Measurements from ENCODE around the gene UCK2.
A peak's percentile ranks its signal among the peaks of the same experiment; 100 is the strongest.

UCK2 gene

GRCh38 chr1:165879946-165880345 lies 52.5 kb downstream of the UCK2 start:
- Histone ChIP-seq H2AK5ac (ENCODE audit: low read length, severe bottlenecking) (no peak overlapping the region), H3K23ac (ENCODE audit: low read length in 2 of 2) (no peak overlapping the region), H2BK15ac (ENCODE audit: low read depth, poor library complexity, severe bottlenecking) (no peak overlapping the region), H2AFZ (ENCODE audit: low read depth, low read length) (no peak overlapping the region), H3K18ac (ENCODE audit: low read depth in 1 of 2, low read length in 2 of 2) (no peak overlapping the region), H3K4me1 (ENCODE audit: control insufficient read depth, insufficient read depth, low read depth, low read length) (peaks cover 6% of the 10 kb centered on the region), H3K4me2 (ENCODE audit: low read length, poor library complexity, severe bottlenecking) (no peak overlapping the region), H2BK5ac (ENCODE audit: low read depth, low read length, poor library complexity, severe bottlenecking) (no peak overlapping the region), H4K8ac (ENCODE audit: low read length) (no peak overlapping the region), H3K4ac (ENCODE audit: low read depth in 1 of 2, low read length in 2 of 2) (no peak overlapping the region), H3K79me1 (replicated peaks; ENCODE audit: low read length, poor library complexity, severe bottlenecking) (peaks cover 30% of the 10 kb centered on the region), H2BK120ac (ENCODE audit: low read depth, low read length) (no peak overlapping the region), H3K9me3 (ENCODE audit: control insufficient read depth, low read length) (peaks cover 7% of the 10 kb centered on the region), H3K36me3 (ENCODE audit: control insufficient read depth in 1 of 2, insufficient read depth in 2 of 2, low read depth in 1 of 2, low read length in 2 of 2) (peaks cover 0 to 7% of the 10 kb centered on the region in 2 experiments), H2BK12ac (ENCODE audit: low read length in 2 of 2) (no peak overlapping the region), H3K9ac (ENCODE audit: low read length) (peak overlapping the region; percentile 45), H3K14ac (ENCODE audit: low read length in 2 of 2) (no peak overlapping the region), H3K27me3 (ENCODE audit: control insufficient read depth in 1 of 2, insufficient read depth in 1 of 2, low read length in 2 of 2) (no peaks in the 10 kb centered on the region), H3K27ac (ENCODE audit: low read length, poor library complexity, severe bottlenecking) (no peak overlapping the region), H3K4me3 (ENCODE audit: insufficient read depth in 1 of 2, low read depth in 1 of 2, low read length in 2 of 2) (no peak overlapping the region), H4K91ac (ENCODE audit: low read length) (no peak overlapping the region)
- DNase-seq, result no peak
- WGBS, result 96% methylated on average over 3 of the region's 4 CpGs

- H2BK15ac ChIP-seq (ENCODE audit: low read depth, poor library complexity, severe bottlenecking), result no peak overlapping the region
- H3K27me3 ChIP-seq (ENCODE audit: control insufficient read depth in 1 of 2, insufficient read depth in 1 of 2, low read length in 2 of 2), result no peaks in the 10 kb centered on the region
- H2AK5ac ChIP-seq (ENCODE audit: low read length, severe bottlenecking), result no peak overlapping the region
- no peak overlapping the region for H3K23ac ChIP-seq (ENCODE audit: low read length in 2 of 2)
- no peak overlapping the region for H2BK120ac ChIP-seq (ENCODE audit: low read depth, low read length)
- no peak overlapping the region for H3K9ac ChIP-seq (ENCODE audit: low read length)
- no peak overlapping the region for H2BK5ac ChIP-seq (ENCODE audit: low read depth, low read length, poor library complexity, severe bottlenecking)
- no peak overlapping the region for H2AFZ ChIP-seq (ENCODE audit: low read depth, low read length)
- no peak overlapping the region for H4K8ac ChIP-seq (ENCODE audit: low read length)
- no peak overlapping the region for H3K27ac ChIP-seq (ENCODE audit: low read length, poor library complexity, severe bottlenecking)
- H3K18ac ChIP-seq (ENCODE audit: low read depth in 1 of 2, low read length in 2 of 2), result no peak overlapping the region
- H3K4ac ChIP-seq (ENCODE audit: low read depth in 1 of 2, low read length in 2 of 2), result no peak overlapping the region
- no peak overlapping the region for H3K4me3 ChIP-seq (ENCODE audit: insufficient read depth in 1 of 2, low read depth in 1 of 2, low read length in 2 of 2)
- no peak overlapping the region for H2BK12ac ChIP-seq (ENCODE audit: low read length in 2 of 2)
- WGBS, result 100% methylated on average over 3 of the region's 5 CpGs
- H3K36me3 ChIP-seq (ENCODE audit: control insufficient read depth in 1 of 2, insufficient read depth in 2 of 2, low read depth in 1 of 2, low read length in 2 of 2), result peaks cover 0 to 7% of the 10 kb centered on the region in 2 experiments
- H3K4me2 ChIP-seq (ENCODE audit: low read length, poor library complexity, severe bottlenecking), result no peak overlapping the region
- H3K9me3 ChIP-seq (ENCODE audit: control insufficient read depth, low read length), result peaks cover 7% of the 10 kb centered on the region
- H3K79me1 ChIP-seq (replicated peaks; ENCODE audit: low read length, poor library complexity, severe bottlenecking), result peaks cover 30% of the 10 kb centered on the region
- no peak overlapping the region for H3K14ac ChIP-seq (ENCODE audit: low read length in 2 of 2)
- no peak overlapping the region for H4K91ac ChIP-seq (ENCODE audit: low read length)
- peaks cover 8% of the 10 kb centered on the region for H3K4me1 ChIP-seq (ENCODE audit: control insufficient read depth, insufficient read depth, low read depth, low read length)
- DNase-seq, result no peak
Observed at GRCh38 chr1:165880993-165881392, 53.6 kb downstream of the UCK2 start.

GRCh38 chr1:165882168-165882837 lies 54.9 kb downstream of the UCK2 start:
- peaks cover 34% of the 10 kb centered on the region for H3K79me1 ChIP-seq (replicated peaks; ENCODE audit: low read length, poor library complexity, severe bottlenecking)
- H3K36me3 ChIP-seq (ENCODE audit: control insufficient read depth in 1 of 2, insufficient read depth in 2 of 2, low read depth in 1 of 2, low read length in 2 of 2), result peaks cover 0 to 7% of the 10 kb centered on the region in 2 experiments
- H2BK12ac ChIP-seq (ENCODE audit: low read length in 2 of 2), result no peak overlapping the region
- no peak overlapping the region for H2BK5ac ChIP-seq (ENCODE audit: low read depth, low read length, poor library complexity, severe bottlenecking)
- no peak overlapping the region for H3K9ac ChIP-seq (ENCODE audit: low read length)
- no peak overlapping the region for H3K27ac ChIP-seq (ENCODE audit: low read length, poor library complexity, severe bottlenecking)
- H2AK5ac ChIP-seq (ENCODE audit: low read length, severe bottlenecking), result no peak overlapping the region
- no peak overlapping the region for H2AFZ ChIP-seq (ENCODE audit: low read depth, low read length)
- no peak overlapping the region for H4K8ac ChIP-seq (ENCODE audit: low read length)
- WGBS, result 99% methylated on average over 3 of the region's 3 CpGs
- H3K27me3 ChIP-seq (ENCODE audit: control insufficient read depth in 1 of 2, insufficient read depth in 1 of 2, low read length in 2 of 2), result no peaks in the 10 kb centered on the region
- no peak overlapping the region for H4K91ac ChIP-seq (ENCODE audit: low read length)
- H3K4me3 ChIP-seq (ENCODE audit: insufficient read depth in 1 of 2, low read depth in 1 of 2, low read length in 2 of 2), result no peak overlapping the region
- H3K4me1 ChIP-seq (ENCODE audit: control insufficient read depth, insufficient read depth, low read depth, low read length), result peaks cover 14% of the 10 kb centered on the region
- no peak overlapping the region for H3K4me2 ChIP-seq (ENCODE audit: low read length, poor library complexity, severe bottlenecking)
- no peak for DNase-seq
- no peak overlapping the region for H2BK15ac ChIP-seq (ENCODE audit: low read depth, poor library complexity, severe bottlenecking)
- no peak overlapping the region for H3K4ac ChIP-seq (ENCODE audit: low read depth in 1 of 2, low read length in 2 of 2)
- H3K23ac ChIP-seq (ENCODE audit: low read length in 2 of 2), result no peak overlapping the region
- peak overlapping the region in 1 of 2 experiments; percentile 11 for H3K18ac ChIP-seq (ENCODE audit: low read depth in 1 of 2, low read length in 2 of 2)
- H3K14ac ChIP-seq (ENCODE audit: low read length in 2 of 2), result no peak overlapping the region
- no peak overlapping the region for H2BK120ac ChIP-seq (ENCODE audit: low read depth, low read length)
- H3K9me3 ChIP-seq (ENCODE audit: control insufficient read depth, low read length), result peaks cover 7% of the 10 kb centered on the region

GRCh38 chr1:165883056-165883455 lies 55.6 kb downstream of the UCK2 start:
- Histone ChIP-seq H3K36me3 (ENCODE audit: control insufficient read depth in 1 of 2, insufficient read depth in 2 of 2, low read depth in 1 of 2, low read length in 2 of 2) (peaks cover 0 to 4% of the 10 kb centered on the region in 2 experiments), H4K91ac (ENCODE audit: low read length) (no peak overlapping the region), H2BK5ac (ENCODE audit: low read depth, low read length, poor library complexity, severe bottlenecking) (no peak overlapping the region), H2BK120ac (ENCODE audit: low read depth, low read length) (no peak overlapping the region), H2AK5ac (ENCODE audit: low read length, severe bottlenecking) (no peak overlapping the region), H3K4me3 (ENCODE audit: insufficient read depth in 1 of 2, low read depth in 1 of 2, low read length in 2 of 2) (no peak overlapping the region), H3K9ac (ENCODE audit: low read length) (no peak overlapping the region), H3K79me1 (replicated peaks; ENCODE audit: low read length, poor library complexity, severe bottlenecking) (peaks cover 31% of the 10 kb centered on the region), H3K4me2 (ENCODE audit: low read length, poor library complexity, severe bottlenecking) (no peak overlapping the region), H3K14ac (ENCODE audit: low read length in 2 of 2) (no peak overlapping the region), H3K23ac (ENCODE audit: low read length in 2 of 2) (no peak overlapping the region), H2AFZ (ENCODE audit: low read depth, low read length) (no peak overlapping the region), H3K27me3 (ENCODE audit: control insufficient read depth in 1 of 2, insufficient read depth in 1 of 2, low read length in 2 of 2) (no peaks in the 10 kb centered on the region), H3K4ac (ENCODE audit: low read depth in 1 of 2, low read length in 2 of 2) (no peak overlapping the region), H4K8ac (ENCODE audit: low read length) (peak overlapping the region; percentile 4), H2BK15ac (ENCODE audit: low read depth, poor library complexity, severe bottlenecking) (no peak overlapping the region), H3K18ac (ENCODE audit: low read depth in 1 of 2, low read length in 2 of 2) (no peak overlapping the region), H3K27ac (ENCODE audit: low read length, poor library complexity, severe bottlenecking) (no peak overlapping the region), H3K9me3 (ENCODE audit: control insufficient read depth, low read length) (peaks cover 3% of the 10 kb centered on the region), H2BK12ac (ENCODE audit: low read length in 2 of 2) (no peak overlapping the region), H3K4me1 (ENCODE audit: control insufficient read depth, insufficient read depth, low read depth, low read length) (peaks cover 14% of the 10 kb centered on the region)
- no peak for DNase-seq
- 81% methylated on average over 5 of the region's 5 CpGs for WGBS
